Stimulated activated CD8-positive, alpha-beta memory T cell treated with anti-CD3 and anti-CD28 coated beads, Interleukin-15, amount 100 ng/mL, for 4 hours (primary cell): ENCODE data around the gene ATAD3B.
A peak's percentile ranks its signal among the peaks of the same experiment; 100 is the strongest.
"Not testable (repeated sequence)": the region's sequence is repeated elsewhere in the genome, so short reads cannot be mapped to it uniquely, and the experiment has no call there.

Experiments used
- DNase-seq, 2 donors: peaks; one replicate each; pipeline ENCODE4 v3.0.0-alpha.2; 2020; ENCODE audit warnings: low read depth in 2 of 2

The ATAD3B gene

DNA sequence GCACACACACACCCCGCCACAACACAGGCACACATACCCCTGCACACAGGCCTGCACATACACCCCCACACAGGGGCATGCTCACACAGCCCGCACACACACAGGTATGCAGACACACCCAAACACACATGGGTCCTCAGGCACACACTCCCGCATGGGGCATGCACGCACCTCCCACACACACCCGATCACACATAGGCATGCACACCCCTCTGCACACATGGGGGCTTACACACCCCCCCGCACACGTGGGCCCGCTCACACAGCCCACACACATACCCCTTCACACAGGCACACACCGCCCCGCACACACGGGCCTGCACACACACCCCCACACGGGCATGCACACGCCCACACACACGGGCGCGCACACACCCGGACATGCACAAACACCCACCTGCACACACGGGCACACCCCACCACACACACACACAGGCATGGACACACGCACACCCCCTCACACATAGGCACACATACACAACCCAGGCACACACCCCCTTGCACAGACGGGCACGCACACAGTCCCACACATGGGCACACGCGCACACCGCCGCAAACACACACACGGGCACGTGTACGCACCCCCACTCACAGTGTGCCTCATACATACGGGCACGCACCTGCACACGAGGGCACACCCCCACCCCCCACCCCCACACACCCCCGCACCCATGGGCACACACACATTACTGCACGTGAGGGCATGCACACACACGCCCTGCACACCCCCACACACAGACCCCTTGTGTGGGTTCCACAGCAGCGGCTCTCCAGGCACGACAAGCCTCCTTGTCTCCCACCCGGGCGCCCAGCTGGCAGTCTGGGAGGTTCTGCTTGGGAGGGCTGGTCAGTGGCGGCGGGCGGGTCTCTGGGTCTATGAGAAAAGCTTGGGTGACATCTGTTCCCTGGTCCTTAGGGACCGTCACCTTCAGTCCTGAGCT is 8.3 kb downstream of the ATAD3B start:
- DNase-seq: no peak

DNA sequence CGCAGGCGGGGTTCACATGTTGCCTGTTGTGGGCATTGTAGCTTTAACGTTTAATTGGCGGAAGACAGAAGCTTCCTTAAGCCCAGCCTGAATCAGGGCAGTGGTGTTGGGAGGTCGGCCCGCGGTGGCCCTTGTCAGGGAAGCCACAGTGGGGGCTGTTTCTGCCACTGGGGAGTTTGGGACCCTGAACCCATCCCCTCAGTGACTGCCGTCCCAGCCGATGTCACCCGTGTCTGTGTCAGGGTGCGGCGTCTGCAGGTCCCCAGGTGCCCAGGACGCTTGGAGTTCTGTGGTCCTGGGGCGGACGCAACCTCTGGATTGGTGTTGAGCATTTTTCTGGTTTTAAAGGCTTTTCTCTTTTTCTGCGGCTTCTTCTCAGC is 8.9 kb downstream of the ATAD3B start:
- DNase-seq: not testable (repeated sequence)

DNA sequence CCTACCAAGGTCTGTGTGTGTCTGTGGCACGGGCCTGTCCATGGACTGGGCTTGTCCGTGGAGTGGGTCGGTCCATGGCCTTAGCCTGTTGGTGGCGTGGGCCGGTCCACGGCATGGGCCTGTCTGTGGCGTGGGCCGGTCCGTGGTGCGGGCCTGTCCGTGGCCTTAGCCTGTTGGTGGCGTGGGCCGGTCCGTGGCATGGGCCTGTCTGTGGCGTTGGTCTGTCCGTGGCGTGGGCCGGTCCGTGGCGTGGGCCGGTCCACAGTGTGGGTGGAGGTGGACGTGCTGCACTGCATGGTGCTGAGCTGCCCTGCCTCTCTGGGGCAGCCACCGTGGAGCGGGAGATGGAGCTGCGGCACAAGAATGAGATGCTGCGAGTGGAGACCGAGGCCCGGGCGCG is 10.2 kb downstream of the ATAD3B start:
- DNase-seq: not testable (repeated sequence)

DNA sequence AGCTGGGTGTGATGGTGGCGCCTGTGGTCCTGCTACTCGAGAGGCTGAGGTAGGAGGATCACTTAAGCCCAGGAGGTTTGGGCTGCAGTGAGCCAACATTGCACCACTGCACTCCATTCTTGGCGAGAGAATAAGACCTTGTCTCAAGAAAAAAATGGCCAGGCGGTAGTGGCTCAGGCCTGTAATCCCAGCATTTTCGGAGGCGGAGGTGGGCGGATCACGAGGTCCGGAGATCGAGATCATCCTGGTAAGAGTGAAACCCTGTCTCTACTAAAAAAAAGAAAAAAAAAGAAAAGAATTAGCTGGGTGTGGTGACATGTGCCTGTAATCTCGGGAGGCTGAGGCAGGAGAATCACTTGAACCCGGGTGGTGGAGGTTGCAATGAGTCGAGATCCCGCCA is 11.3 kb downstream of the ATAD3B start:
- no peak for DNase-seq

DNA sequence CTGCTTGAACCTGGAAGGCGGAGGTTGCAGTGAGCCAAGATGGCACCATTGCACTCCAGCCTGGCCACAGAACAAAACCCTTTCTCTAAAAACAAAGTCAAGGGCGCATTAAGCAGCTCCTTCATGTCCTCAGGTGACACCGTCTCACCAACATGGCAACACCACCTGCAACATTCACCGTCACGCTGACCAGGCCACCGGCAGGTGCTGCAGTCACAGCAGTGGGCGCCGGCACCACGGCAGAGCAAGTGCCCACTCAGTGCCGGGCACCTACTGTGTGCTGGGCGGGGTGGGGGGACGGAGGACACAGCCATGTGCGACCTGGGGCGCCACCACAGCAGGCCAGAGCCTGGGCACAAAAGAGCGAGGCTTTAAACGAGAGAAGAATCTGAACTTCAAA is 12.1 kb downstream of the ATAD3B start:
- DNase-seq: no peak

DNA sequence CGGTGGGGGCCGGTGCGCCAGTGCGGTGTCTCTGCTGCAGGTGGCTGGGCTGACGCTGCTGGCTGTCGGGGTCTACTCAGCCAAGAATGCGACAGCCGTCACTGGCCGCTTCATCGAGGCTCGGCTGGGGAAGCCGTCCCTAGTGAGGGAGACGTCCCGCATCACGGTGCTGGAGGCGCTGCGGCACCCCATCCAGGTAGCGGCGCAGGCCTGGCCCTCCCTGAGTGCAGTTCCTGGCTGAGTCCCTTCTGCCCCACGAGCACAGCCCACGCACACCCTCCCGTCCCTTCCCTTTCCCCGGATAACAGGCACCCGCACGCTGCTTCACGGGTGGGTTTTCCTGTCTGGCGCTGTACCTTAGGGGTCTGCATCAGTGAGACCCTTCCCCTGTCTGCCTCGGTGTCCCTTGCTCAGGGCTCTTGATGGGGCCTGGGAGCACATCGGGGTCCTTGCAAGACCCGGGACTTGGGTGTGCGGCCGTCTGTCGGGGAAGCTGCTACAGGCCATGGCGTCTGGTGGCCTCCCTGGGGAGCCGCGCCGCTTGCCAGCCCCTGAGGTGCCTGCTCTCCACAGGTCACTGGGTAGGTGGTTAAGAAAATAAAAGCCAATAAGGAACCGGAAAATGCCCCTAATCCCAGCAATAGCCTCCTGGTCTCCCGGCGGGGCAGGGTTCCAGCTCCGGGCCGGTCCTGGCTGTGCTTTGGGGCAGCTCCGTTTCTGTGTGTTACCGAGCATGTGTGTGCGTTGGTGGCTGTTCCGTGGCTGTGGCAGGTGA is 13.6 kb downstream of the ATAD3B start:
- DNase-seq: not testable (repeated sequence)

DNA sequence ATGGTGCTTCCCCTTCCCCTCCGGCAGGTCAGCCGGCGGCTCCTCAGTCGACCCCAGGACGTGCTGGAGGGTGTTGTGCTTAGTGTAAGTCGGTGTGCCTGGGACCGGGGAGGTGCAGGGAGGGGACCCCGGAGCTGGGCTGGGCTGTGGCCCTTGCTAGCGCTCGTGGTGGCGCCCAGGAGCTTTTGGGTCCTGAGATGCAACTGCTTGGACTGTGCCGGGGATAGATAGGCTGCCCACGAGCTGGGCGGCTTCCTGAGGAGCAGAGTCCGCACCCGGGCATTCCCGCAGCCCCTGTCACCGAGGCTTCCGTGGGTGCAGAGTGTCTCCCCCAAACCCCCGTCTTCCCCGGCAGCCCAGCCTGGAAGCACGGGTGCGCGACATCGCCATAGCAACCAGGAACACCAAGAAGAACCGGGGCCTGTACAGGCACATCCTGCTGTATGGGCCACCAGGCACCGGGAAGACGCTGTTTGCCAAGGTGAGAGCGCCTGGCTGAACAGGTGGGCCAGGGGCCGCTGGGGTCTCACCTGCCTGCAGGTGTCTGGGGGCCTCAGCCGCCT is 14.3 kb downstream of the ATAD3B start:
- not testable (repeated sequence) for DNase-seq

DNA sequence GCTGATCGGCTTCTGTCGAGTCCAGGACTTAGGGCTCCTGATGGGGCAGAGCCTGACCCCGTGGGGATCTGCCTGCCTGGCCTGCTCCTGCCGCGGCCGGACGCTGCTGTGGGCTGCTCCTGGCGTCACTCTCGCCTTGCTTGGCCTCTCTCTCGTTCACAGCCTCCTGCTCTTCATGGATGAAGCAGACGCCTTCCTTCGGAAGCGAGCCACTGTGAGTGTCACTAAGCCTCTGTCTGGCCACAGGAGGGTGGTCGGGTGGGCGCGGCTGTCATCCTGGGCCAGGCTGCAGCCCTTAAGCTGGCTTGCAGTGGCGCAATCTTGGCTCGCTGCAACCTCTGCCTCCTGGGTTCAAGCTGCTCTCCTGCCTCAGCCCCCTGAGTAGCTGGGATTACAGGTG is 16.1 kb downstream of the ATAD3B start:
- DNase-seq: no peak

DNA sequence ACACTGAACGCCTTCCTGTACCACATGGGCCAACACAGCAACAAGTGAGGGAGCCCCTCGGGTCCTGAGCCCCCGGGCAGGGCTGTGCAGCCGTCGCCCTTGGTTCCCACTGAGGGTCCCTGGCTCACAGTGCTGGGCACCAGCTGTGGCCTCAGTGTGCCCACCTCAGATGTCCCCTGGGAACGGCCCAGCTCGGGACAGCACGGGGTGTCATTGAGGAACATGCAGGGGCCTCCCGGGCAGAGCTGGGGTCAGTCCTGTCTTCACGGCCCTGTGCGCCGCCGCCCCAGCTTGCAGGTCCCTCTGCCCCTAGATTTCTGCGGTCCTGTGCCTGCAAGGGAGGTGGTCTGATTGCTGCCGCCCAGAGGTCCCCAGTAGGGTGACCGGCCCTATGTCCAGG is 17.7 kb downstream of the ATAD3B start:
- no peak for DNase-seq

DNA sequence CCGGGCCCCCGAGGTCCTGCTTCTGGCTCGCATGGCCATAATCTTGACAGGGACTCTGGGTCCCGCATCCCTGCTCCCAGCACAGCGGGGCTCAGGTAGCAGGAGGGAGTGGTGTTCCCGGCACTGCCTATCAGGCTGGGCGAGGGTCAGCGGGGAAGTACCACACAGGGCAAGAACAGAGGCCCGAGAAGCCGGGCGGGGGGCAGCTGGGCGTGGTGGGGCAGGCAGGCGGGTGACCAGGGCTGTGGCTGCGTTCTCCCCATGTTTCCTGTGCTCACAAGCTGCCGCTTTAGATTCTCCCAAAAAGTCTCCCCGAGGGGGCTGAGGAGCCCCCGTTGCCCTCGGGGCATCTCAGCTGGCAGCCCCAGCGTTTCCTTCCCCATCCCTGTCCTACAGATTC is 18.3 kb downstream of the ATAD3B start:
- no peak for DNase-seq

DNA sequence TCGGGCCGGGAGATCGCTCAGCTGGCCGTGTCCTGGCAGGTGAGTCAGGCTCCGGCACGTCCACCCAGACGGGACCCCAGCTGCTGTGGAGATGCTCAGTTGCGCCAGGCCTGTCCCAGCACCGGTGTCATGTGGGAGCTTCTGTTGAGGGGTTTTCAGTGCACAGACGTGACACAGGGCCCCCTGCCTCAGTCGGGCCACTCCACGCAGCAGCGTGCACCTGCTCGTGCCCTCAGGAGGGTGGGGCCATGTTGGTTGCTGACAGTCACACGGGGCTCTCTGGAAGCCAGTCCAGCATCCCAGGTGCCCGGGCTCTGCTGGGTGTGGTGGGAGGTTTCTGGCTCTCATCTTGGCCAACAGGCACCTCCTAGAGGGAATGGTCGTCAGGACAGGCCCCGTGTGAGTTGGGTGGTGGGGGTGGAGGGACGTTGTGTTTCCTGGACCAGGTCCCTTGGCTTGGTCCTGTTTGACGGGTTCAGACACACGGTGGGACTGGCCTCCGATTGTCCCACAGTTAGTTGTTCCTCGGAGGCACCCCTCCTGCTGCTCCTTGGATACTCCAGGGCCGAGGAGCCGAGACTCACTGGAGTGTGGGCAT is 19.2 kb downstream of the ATAD3B start:
- DNase-seq: no peak

DNA sequence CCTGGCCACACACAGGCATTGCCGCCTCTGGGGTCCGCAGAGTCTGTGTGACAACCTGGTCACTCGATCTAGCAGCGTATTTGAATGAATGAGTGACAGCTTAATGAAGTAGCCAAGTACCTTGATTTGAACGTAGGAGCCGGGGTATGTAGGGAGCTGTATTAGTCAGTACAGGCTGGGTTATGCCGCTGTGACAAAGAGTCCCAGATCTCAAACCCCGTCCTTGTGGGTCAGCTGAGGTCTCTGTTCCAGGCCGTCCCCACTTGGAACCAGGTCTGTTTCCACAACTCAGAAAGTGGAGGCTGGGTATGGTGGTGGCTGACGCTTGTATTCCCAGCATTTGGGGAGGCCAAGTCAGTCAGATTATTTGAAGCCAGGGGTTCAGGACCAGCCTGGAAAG is 20.0 kb downstream of the ATAD3B start:
- no peak for DNase-seq

DNA sequence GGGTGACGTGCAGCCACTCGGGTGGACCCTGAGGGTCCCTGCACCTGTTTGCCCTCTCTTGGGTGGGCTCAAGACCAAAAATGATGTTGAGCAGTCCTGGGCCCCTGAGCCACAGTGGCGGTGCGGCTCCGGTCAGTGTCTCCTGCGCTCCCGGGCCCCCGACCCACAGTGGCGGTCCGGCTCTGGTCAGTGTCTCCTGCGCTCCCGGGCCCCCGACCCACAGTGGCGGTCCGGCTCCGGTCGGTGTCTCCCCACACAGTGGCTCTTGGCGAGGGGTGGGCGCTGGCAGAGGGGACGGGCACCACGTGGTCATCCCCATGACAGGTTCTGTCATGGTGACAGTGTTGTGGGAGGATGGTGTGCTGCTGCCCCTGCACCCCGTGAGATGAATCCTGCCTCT is 22.7 kb downstream of the ATAD3B start:
- not testable (repeated sequence) for DNase-seq

DNA sequence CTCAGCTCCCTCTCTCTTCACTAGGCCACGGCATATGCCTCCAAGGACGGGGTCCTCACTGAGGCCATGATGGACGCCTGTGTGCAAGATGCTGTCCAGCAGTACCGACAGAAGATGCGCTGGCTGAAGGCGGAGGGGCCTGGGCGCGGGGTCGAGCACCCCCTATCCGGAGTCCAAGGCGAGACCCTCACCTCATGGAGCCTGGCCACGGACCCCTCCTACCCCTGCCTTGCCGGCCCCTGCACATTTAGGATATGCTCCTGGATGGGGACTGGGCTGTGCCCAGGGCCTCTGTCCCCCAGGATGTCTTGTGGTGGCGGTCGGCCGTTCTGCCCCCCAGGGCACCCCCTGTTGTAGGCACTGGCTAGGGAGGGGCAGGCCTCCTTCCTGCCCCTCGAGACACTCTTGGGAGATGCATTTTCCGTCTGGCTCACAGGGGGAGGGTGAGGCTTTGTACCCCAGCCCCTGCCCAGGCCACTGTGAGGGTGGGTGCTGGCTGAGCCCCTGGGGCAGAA is 24.0 kb downstream of the ATAD3B start:
- not testable (repeated sequence) for DNase-seq

DNA sequence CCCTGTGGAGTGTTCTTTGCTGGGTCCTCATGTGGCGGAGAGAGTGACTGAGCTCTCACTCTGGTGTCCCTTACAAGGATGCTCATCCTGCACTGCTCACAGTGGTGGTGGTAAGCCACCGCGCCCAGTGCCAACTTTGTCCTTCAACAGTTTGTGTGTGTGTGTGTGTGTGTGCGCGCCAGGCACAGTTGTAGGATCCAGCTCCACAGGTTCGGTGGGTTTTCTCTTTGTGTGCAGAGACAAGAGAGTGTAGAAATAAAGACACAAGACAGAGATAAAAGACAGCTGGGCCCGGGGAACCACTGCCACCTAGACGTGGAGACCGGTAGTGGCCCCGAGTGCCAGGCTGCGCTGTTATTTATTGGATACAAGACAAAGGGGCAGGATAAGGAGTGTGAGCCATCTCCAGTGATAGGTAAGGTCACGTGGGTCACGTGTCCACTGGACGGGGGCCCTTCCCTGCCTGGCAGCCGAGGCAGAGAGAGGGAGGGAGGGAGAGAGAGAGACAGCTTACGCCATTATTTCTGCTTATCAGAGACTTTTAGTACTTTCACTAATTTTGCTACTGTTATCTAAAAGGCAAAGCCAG is 33.3 kb downstream of the ATAD3B start:
- DNase-seq: peak; percentile 27 to 38

DNA sequence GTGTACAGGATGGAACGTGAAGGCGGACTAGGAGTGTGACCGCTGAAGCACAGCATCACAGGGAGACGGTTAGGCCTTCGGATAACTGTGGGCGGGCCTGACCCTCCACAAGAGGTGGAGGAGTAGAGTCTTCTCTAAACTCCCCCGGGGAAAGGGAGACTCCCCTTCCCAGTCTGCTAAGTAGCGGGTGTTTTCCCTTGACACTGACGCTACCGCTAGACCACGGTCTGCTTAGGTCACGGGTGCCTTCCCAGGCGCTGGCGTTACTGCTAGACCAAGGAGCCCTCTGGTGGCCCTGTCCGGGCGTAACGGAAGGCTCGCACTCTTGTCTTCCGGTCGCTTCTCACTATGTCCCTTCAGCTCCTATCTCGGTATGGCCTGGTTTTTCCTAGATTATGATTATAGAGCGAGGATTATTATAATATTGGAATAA is 33.8 kb downstream of the ATAD3B start:
- DNase-seq: not testable (repeated sequence)

DNA sequence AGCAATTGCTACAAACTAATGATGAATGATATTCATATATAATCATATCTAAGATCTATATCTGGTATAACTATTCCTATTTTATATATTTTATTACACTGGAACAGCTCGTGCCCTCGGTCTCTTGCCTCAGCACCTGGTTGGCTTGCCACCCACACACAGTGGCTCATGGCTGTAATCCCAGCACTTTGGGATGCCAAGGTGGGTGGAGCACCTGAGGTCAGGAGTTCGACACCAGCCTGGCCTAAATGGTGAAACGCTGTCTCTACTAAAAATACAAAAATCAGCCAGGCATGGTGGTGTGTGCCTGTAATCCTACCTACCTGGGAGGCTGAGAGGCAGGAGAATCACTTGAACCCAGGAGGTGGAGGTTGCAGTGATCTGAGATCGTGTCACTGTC is 34.2 kb downstream of the ATAD3B start:
- not testable (repeated sequence) for DNase-seq

DNA sequence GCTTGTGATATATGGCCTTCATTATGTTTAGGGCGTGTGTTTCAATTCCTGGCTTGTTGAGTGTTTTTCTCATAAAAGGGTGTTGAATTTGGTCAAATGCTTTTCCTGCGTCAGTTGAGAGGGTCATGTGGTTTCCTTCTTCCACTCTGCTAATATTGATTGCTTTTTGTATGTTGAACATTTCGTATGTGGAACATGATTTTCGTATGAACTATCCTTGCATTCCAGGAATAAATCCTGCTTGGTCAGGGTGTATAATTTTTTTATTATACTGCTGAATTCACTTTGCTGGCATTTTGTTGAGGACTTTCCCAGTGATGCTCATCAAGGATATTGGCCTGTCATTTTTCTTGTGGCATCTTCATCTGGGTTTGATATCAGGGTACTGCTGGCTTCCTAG is 35.7 kb downstream of the ATAD3B start:
- DNase-seq: no peak

DNA sequence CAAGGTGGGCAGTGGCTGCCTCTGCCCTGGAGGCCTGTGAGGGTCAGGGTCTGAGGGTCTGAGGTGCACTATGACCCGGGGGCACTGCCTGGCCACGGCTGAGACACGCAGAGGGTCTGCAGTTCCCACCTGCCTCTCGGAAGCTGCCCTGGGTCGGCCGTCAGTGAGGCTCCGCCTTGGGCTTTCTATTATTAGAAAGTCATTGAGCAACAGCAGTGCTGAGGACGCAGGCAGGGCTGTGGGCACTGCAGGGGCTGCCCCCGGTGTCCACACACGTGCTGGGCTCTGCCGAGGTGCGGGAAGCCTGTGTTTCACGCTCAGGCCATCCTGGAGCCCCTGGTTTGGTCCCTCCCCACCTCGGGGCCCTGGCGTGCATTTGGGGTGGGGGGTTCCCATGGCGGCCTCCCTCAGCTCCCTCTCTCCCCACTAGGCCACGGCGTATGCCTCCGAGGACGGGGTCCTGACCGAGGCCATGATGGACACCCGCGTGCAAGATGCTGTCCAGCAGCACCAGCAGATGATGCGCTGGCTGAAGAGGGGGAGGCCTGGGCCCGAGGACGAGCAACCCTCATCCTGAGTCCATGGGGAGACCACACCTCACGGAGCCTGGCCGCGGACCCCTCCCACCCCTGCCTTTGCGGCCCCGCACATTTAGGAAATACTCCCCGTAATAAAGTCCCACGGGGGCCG is 37.4 kb downstream of the ATAD3B start:
- DNase-seq: not testable (repeated sequence)

DNA sequence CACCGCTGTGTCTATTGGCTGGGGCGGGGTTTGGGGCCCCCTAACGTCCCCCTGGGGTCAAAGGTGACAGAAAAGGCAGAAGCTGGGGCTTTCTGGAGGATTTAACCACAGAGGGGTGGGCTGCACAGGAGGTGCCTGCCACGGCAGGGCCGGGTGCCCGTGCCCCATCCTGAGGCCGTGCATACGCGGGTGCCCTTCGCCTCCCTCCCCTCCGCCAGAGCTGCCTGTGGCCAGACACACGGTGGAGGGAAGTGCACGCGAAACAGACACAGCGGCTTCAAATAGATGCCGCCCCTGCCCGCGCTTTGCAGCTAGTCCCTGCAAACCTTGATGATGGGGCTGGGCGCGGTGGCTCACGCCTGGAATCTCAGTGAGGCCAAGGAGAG is 37.9 kb downstream of the ATAD3B start:
- DNase-seq: not testable (repeated sequence)
